ENCODE results near the gene TMEM221.
A peak's percentile ranks its signal among the peaks of the same experiment; 100 is the strongest.

DNA sequence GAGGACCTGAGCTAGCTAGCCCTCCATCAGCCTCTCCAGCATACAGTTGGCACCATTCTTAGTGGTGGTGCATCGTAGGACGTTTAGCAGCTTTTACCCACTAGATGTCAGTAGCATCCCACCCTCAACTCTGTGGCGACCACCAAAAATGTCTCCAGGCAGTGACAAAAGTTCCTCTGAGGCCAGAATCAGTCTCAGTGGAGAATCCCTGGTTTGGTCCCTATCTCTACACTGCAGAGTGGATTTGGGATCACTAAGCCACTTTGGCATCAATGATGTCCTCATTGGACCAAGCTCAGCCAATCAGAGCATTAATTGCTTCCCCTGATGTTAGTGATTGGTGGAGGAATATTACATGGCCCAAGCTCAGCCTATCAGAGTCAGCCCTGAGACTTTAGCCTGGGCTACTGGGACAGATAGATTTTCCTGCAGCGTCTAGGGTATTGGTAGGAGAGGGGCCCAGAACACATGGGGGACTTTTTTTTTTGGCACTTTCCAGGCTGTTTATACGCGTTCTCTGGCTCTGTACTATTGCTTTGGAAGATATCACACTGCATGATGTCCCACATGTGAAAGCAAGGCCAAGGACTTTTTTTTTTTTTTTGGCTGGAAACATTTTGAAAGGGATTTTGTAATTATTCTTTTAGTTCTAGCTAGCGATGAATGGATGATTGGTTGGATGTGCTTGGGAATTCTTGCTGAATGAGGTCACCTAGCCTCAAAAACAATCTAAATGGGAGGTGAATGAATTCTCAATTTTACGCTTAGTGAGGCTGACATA is 7.0 kb downstream of the TMEM221 start:
- TF ChIP-seq, protein P1, sequence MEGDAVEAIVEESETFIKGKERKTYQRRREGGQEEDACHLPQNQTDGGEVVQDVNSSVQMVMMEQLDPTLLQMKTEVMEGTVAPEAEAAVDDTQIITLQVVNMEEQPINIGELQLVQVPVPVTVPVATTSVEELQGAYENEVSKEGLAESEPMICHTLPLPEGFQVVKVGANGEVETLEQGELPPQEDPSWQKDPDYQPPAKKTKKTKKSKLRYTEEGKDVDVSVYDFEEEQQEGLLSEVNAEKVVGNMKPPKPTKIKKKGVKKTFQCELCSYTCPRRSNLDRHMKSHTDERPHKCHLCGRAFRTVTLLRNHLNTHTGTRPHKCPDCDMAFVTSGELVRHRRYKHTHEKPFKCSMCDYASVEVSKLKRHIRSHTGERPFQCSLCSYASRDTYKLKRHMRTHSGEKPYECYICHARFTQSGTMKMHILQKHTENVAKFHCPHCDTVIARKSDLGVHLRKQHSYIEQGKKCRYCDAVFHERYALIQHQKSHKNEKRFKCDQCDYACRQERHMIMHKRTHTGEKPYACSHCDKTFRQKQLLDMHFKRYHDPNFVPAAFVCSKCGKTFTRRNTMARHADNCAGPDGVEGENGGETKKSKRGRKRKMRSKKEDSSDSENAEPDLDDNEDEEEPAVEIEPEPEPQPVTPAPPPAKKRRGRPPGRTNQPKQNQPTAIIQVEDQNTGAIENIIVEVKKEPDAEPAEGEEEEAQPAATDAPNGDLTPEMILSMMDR (IDR thresholded peaks at IDR 0.05), result peak in 4 of 6 experiments; percentile 21 to 40 (median 36)
- TF ChIP-seq POLR2A (IDR thresholded peaks at IDR 0.05), result no peak
